Measurements from ENCODE around the gene SCN1B.
"Not testable (repeated sequence)": the region's sequence is repeated elsewhere in the genome, so short reads cannot be mapped to it uniquely, and the experiment has no call there.

SCN1B gene

GRCh38 chr19:35017507-35017906, 12.8 kb upstream of the SCN1B start:
- DNase-seq (ENCODE audit: low read depth): no peak

GRCh38 chr19:35018379-35018778, 11.9 kb upstream of the SCN1B start:
- DNase-seq (ENCODE audit: low read depth): no peak

GRCh38 chr19:35019144-35019543, 11.1 kb upstream of the SCN1B start:
- no peak for DNase-seq (ENCODE audit: low read depth)

- no peak for DNase-seq (ENCODE audit: low read depth)
Measured at GRCh38 chr19:35021016-35021415, 9.3 kb upstream of the SCN1B start.

- no peak for DNase-seq (ENCODE audit: low read depth)
Measured at GRCh38 chr19:35021596-35021995, 8.7 kb upstream of the SCN1B start.

GRCh38 chr19:35022460-35022859, 7.8 kb upstream of the SCN1B start:
- DNase-seq (ENCODE audit: low read depth): no peak

- DNase-seq (ENCODE audit: low read depth): no peak
Measured at GRCh38 chr19:35023428-35023827, 6.8 kb upstream of the SCN1B start.

GRCh38 chr19:35024095-35024494, 6.2 kb upstream of the SCN1B start:
- DNase-seq (ENCODE audit: low read depth): no peak

- DNase-seq (ENCODE audit: low read depth): no peak
Measured at GRCh38 chr19:35025969-35026368, 4.3 kb upstream of the SCN1B start.

- no peak for DNase-seq (ENCODE audit: low read depth)
Measured at GRCh38 chr19:35026418-35026817, 3.9 kb upstream of the SCN1B start.

GRCh38 chr19:35027009-35027408, 3.3 kb upstream of the SCN1B start:
- DNase-seq (ENCODE audit: low read depth): no peak

- peak; percentile 68 for DNase-seq (ENCODE audit: low read depth)
Measured at GRCh38 chr19:35027851-35028599, 2.2 kb upstream of the SCN1B start.

- DNase-seq (ENCODE audit: low read depth): not testable (repeated sequence)
Measured at GRCh38 chr19:35028600-35028885, 1.7 kb upstream of the SCN1B start.

GRCh38 chr19:35029275-35029736, 964 bp upstream of the SCN1B start:
- DNase-seq (ENCODE audit: low read depth): not testable (repeated sequence)

- no peak for DNase-seq (ENCODE audit: low read depth)
Measured at GRCh38 chr19:35029737-35030256, 473 bp upstream of the SCN1B start.

GRCh38 chr19:35031072-35031881, 1.0 kb downstream of the SCN1B start:
- DNase-seq (ENCODE audit: low read depth): peak; percentile 23

- DNase-seq (ENCODE audit: low read depth): no peak
Measured at GRCh38 chr19:35032356-35032865, 2.1 kb downstream of the SCN1B start.

GRCh38 chr19:35033067-35034004, 3.1 kb downstream of the SCN1B start:
- DNase-seq (ENCODE audit: low read depth): no peak

GRCh38 chr19:35034005-35034502, 3.8 kb downstream of the SCN1B start:
- DNase-seq (ENCODE audit: low read depth): no peak

GRCh38 chr19:35034588-35035382, 4.5 kb downstream of the SCN1B start:
- DNase-seq (ENCODE audit: low read depth): no peak
